Measurements from ENCODE around the gene ACSS2.

Gene ACSS2

DNA sequence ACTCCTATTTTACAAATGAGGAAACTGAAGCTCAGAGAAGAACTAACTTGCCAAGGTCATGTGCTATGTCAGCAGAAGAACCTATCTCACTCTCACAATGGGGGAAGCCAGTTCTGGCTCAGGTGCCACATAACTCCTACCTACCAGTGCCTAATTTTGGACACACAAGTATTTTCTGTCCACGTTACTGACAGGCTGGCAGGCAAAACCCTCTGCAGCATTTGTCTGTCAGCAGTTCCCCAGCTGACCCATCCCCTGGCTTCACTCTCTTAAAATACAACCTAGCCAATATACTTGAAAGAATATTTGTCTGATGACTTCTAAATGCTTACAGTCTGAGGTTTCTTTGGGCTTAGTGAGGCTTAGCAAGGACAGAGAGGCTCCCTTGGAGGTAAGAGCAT lies 63.7 kb downstream of the ACSS2 start:
- H3K4me3 ChIP-seq (ENCODE audit: low read length) = no peak overlapping the region
- no peak for TF ChIP-seq CTCF (conservative IDR thresholded peaks at IDR 0.05; ENCODE audit: low read depth, low read length)
- DNase-seq (ENCODE audit: low read depth) = no peak

DNA sequence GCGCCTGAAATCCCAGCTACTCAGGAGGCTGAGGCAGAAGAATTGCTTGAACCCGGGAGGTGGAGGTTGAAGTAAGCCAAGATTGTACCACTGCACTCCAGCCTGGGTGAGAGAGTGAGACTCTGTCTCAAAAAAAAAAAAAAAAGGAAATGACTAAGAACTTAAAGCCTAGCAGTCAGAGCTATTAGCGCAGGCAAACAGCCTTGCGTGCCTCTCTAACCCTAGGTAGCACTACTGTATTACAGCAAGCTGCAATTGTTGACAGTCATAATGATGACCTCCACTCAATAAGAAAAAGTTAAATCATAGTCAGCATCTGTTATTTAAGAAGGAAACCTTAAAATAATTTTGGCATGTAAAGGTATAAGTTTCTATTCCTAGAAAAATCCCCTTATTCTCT lies 64.8 kb downstream of the ACSS2 start:
- no peak overlapping the region for H3K4me3 ChIP-seq (ENCODE audit: low read length)
- no peak for DNase-seq (ENCODE audit: low read depth)

GRCh38 chr20:34942301-34942700 lies 65.9 kb downstream of the ACSS2 start:
- TF ChIP-seq CTCF (conservative IDR thresholded peaks at IDR 0.05; ENCODE audit: low read depth, low read length) = no peak

More for the DNA sequence above, 64.8 kb downstream of the ACSS2 start:
- no peak for TF ChIP-seq CTCF (conservative IDR thresholded peaks at IDR 0.05; ENCODE audit: low read depth, low read length)

GRCh38 chr20:34943808-34944567 lies 67.6 kb downstream of the ACSS2 start:
- TF ChIP-seq CTCF (conservative IDR thresholded peaks at IDR 0.05; ENCODE audit: low read depth, low read length) = no peak
- no peak overlapping the region for H3K4me3 ChIP-seq (ENCODE audit: low read length)
- DNase-seq (ENCODE audit: low read depth) = no peak

More at GRCh38 chr20:34942301-34942700, 65.9 kb downstream of the ACSS2 start:
- H3K4me3 ChIP-seq (ENCODE audit: low read length) = no peak overlapping the region
- DNase-seq (ENCODE audit: low read depth) = no peak

DNA sequence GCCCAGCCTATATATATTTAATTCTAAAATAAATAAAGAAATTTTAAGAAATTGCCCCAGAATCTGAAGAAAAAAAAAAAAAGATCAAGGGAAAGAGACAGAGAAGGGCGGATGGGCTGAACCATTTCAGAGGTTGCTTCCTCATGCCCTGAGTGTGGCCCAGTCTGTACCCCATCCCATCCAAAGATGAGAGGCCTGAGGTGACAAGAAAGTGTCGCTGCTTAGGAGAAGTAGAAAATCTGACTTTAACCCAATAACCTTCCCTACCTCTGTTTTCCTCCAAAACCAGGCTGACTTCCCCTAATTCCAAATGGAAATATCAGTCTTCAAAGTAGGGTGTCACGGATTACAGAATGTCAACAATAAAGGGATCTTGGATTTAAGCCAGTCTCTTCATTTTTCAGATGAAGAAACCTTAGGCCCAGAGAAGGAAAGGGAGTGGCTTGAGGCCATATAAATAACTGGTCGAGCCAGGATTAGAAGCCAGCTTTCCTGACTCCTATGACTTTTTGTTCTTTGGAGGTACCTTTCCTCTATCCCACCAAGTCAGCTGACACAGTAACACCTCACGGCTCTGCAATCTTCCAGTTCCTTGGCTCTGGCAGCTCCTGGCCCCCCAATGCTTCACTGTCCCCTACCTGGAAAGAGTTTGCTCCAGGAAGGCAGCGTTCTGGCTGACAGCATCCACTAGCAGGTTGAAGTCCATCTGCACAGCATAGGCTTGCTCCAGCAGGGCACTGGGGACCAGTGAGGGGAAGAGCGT lies 69.1 kb downstream of the ACSS2 start:
- DNase-seq (ENCODE audit: low read depth) = no peak
- H3K4me3 ChIP-seq (ENCODE audit: low read length) = no peak overlapping the region
- TF ChIP-seq CTCF (conservative IDR thresholded peaks at IDR 0.05; ENCODE audit: low read depth, low read length) = no peak

- no peak for DNase-seq (ENCODE audit: low read depth)
- TF ChIP-seq CTCF (conservative IDR thresholded peaks at IDR 0.05; ENCODE audit: low read depth, low read length) = no peak
- no peak overlapping the region for H3K4me3 ChIP-seq (ENCODE audit: low read length)
These were observed 70.2 kb downstream of the ACSS2 start for GRCh38 chr20:34946661-34947060.

All from retinal pigment epithelial cell (primary cell).